Measurements from ENCODE around the gene FANCF. TPM values are rescaled to one million over a fixed set of nuclear protein-coding genes. Genes with fewer than 3 reads are reported as not detected.

FANCF gene
- total RNA-seq, 1 experiment from 2014 or later = 37.7 TPM

- no peak for DNase-seq (ENCODE audit: low spot score)
Observed at GRCh38 chr11:22626573-22627239, 1.1 kb upstream of the FANCF start.

- DNase-seq (ENCODE audit: low spot score) = peak; percentile 73
Observed at GRCh38 chr11:22624742-22625447, 728 bp downstream of the FANCF start.

GRCh38 chr11:22617868-22618267, 7.8 kb downstream of the FANCF start:
- no peak for DNase-seq (ENCODE audit: low spot score)

DNA sequence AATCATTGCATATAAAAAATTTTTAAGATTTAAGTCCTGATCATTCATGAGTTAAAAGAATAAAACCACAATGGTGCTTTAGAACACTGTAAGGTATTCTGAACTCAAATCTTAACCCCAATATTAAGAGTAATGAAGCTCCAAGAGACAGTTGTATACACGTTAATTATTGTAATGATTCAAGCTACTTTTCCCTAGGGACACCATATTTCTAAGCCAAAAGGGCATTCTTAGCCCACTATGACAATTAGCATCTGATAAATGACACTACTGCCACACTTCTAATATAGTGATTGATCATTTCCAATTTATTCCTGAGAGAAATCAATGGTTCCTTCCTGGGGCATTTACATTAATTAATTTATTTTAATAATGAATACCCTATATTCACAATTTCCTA, 21.7 kb downstream of the FANCF start:
- no peak for DNase-seq (ENCODE audit: low spot score)

- no peak for DNase-seq (ENCODE audit: low spot score)
Observed at GRCh38 chr11:22602504-22602903, 23.1 kb downstream of the FANCF start.

GRCh38 chr11:22599458-22599857, 26.2 kb downstream of the FANCF start:
- no peak for DNase-seq (ENCODE audit: low spot score)

DNA sequence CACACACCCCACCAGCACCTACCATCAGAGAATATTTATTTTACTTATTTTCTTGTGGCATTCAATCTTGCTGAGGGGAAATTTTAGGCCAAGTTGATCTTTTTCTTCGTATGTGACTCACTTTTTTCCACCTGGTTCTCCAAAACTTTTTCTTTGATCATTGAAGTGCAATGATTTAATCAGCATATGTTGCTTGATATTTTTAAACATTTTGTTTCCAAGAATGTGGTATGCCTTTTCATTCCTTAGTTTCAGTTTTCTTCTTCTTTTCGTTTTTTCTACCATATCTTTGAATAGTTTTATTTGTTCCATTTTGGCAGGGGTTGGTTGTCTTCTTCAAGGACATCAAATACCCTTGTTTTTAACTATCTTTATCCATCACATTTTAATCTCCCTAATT, 28.6 kb downstream of the FANCF start:
- DNase-seq (ENCODE audit: low spot score) = no peak

- DNase-seq (ENCODE audit: low spot score) = no peak
Observed at GRCh38 chr11:22584976-22585375, 40.6 kb downstream of the FANCF start.

GRCh38 chr11:22583963-22584492, 41.6 kb downstream of the FANCF start:
- DNase-seq (ENCODE audit: low spot score) = no peak

DNA sequence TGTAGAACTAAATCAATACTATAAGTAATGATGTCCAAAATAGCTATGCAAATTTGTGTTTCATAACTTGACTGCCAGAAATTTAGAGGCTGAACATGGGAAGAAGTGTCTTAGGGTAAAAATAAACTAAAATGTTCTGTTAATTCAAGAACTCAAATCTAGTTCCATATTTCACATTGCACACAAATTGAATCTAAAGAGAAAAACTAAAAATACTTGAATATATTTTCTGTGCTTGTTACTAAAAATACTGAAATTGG, 43.5 kb downstream of the FANCF start:
- no peak for DNase-seq (ENCODE audit: low spot score)

DNA sequence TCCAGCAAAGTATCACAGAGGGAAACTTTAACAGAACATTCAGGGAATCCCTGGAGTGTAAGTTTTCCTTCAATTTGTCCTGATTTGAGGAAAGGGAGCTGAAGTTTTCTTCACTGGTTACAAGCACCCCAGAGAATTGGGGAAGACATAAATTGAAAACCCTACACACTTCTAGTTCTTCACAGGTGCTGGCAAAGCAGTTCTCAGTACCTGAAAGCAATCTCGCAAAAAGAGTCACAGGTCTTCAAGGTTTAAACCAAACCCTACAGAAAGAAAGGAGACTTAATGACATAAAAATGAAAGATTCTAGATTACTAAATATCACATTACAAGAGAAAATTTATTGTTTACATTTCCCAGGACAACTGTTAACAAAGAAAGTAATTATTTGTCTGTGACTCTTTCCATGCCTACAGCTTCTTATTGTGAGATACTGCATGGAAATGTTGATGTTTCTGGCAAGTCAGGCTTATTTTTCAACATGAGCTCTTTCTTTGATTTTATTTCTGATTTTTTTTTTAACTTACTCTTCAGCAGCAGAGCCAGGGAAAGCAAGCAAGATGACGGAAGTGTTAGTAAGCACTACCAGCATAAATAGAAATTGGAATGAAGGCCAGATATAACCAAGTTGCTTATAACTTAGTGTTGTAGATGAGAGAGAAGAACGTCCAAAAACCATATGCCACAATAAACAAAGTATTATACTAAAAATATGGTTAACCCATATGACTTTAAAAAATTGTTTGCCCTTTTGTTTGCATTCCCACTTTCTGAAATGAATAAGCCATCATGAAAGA, 44.1 kb downstream of the FANCF start:
- no peak for DNase-seq (ENCODE audit: low spot score)

GRCh38 chr11:22577854-22578253, 47.8 kb downstream of the FANCF start:
- DNase-seq (ENCODE audit: low spot score) = no peak

Other genes with a start within 250 kb of the FANCF start
- gene GAS2, start 40.8 kb upstream of the FANCF start, total RNA-seq (2014; rRNA removed; shearing (Covaris generic)) = 4.4 and 7.6 TPM in 2 replicates
- 23.1 and 27.9 TPM in 2 replicates for gene SVIP, start 204.0 kb upstream of the FANCF start, total RNA-seq (2014; rRNA removed; shearing (Covaris generic))
- not detected in 2 replicates for gene CCDC179, start 234.7 kb upstream of the FANCF start, total RNA-seq (2014; rRNA removed; shearing (Covaris generic))

Measured in H4 (cell line).